ENCODE results near the gene SETD7. TPM values are rescaled to one million over a fixed set of nuclear protein-coding genes. Genes with fewer than 3 reads are reported as not detected.

Gene SETD7
- total RNA-seq, result 10 to 100 TPM; 31.6 to 53.7 (median 45.4) TPM
- long read RNA-seq, full-length matches to known transcripts, result 2 of 6 reads
- long read RNA-seq, partial matches to known transcripts, result 0 of 6 reads
- long read RNA-seq, other reads (novel, unspliced or antisense), result 4 of 6 reads

DNA sequence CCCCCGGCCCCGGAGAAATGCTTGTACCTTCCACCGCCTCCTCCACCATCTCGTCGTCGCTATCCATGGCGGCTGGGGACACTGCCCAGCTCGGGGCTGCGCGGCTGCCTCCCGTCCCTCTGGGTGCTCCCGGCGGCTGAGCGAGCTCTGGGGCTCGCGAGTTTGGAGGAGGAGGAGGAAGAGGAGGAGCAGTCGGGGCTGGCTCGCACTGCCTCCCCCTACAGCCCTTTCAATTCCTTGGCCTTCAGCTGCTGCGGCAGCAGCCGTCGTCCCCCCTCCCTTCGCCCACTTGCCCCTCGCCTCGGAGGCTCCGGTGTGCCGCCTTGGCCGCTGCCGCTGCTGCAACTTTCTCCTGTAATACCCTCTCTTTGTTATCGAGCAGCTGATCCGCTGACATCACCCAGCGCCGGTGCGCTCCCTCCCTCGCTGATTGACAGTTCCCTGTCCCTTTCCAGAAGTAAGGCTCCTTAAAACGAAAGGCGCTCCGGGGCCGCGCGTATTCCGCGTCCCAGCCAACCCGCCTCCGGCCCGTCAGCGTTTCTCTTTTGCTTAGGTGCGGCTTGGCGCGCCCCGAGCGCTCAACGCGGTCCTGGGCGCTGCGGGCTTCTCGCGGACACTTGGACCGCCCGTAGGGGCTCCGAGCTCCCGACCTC is at the start of gene SETD7:
SETD7 (minus strand) TSS at position 149 of the 653 bp plus-strand sequence; CDS start at position 67, 82 bp downstream.
- H3K36me3 ChIP-seq, result no peaks in the 10 kb centered on the region
- under 1% methylated on average over 33 of the region's 61 CpGs for WGBS (ENCODE audit: insufficient coverage, low coverage, low lambda C conversion rate, missing lambda C conversion rate)
- ATAC-seq (peak; percentile 57 to 77 (median 66)), DNase-seq (peak; percentile 82 to 89 (median 84))
- no peaks in the 10 kb centered on the region for H3K9me3 ChIP-seq
- H3K4me1 ChIP-seq, result peaks cover 0 to 56% (median 28%) of the 10 kb centered on the region in 4 donors
- peak within 1 kb of the TSS; percentile 99 to 100 (median 100) for H3K27ac ChIP-seq
- H3K27me3 ChIP-seq, result no peaks in the 10 kb centered on the region
- intact Hi-C loops (cut with DNase I), result loop anchor here in 1 of 2 donors (5.0 kb wide), 1 partner anchor 99 kb away; no protein-coding TSS in a partner anchor
- H3K4me3 ChIP-seq, result peak within 1 kb of the TSS; percentile 85 to 93 (median 85)
- TF ChIP-seq, protein P1, sequence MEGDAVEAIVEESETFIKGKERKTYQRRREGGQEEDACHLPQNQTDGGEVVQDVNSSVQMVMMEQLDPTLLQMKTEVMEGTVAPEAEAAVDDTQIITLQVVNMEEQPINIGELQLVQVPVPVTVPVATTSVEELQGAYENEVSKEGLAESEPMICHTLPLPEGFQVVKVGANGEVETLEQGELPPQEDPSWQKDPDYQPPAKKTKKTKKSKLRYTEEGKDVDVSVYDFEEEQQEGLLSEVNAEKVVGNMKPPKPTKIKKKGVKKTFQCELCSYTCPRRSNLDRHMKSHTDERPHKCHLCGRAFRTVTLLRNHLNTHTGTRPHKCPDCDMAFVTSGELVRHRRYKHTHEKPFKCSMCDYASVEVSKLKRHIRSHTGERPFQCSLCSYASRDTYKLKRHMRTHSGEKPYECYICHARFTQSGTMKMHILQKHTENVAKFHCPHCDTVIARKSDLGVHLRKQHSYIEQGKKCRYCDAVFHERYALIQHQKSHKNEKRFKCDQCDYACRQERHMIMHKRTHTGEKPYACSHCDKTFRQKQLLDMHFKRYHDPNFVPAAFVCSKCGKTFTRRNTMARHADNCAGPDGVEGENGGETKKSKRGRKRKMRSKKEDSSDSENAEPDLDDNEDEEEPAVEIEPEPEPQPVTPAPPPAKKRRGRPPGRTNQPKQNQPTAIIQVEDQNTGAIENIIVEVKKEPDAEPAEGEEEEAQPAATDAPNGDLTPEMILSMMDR (IDR thresholded peaks at IDR 0.05), result peak in 1 of 4 donors; percentile 16
- TF ChIP-seq POLR2A (IDR thresholded peaks at IDR 0.05), result peak; percentile 81

DNA sequence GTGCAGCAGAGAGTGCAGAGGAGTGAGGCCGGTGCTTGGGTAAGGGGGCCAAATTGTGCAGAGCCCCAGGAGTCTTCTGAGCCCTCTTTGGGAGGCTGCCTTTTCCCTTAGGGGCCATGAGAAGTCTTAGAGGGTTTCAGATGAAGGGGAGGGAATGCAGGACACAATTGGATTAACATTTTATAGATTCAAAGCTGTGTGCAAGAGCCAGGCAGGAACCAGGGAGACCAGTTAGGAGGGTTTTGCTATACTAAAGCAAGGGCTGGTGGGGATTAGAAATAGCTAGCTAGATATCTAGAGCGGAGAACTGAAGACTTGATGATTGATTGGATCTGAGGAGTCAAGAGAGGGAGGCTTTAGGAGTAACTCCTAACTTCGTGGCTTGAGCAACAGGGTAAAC is 49.5 kb upstream of the SETD7 start:
- Histone ChIP-seq H3K9me3 (no peaks in the 10 kb centered on the region), H3K4me3 (no peak overlapping the region), H3K27me3 (no peaks in the 10 kb centered on the region), H3K27ac (no peak overlapping the region), H3K4me1 (peaks cover 0 to 3% (median 0%) of the 10 kb centered on the region in 4 donors), H3K36me3 (no peaks in the 10 kb centered on the region)
- DNase-seq (no peak), ATAC-seq (no peak)
- WGBS (ENCODE audit: insufficient coverage, low coverage, low lambda C conversion rate, missing lambda C conversion rate), result 74% methylated on average over 3 of the region's 3 CpGs
- no peak for TF ChIP-seq POLR2A (IDR thresholded peaks at IDR 0.05)
- TF ChIP-seq, protein P1 (IDR thresholded peaks at IDR 0.05), result no peak
- intact Hi-C loops (cut with DNase I), result no loop called here

DNA sequence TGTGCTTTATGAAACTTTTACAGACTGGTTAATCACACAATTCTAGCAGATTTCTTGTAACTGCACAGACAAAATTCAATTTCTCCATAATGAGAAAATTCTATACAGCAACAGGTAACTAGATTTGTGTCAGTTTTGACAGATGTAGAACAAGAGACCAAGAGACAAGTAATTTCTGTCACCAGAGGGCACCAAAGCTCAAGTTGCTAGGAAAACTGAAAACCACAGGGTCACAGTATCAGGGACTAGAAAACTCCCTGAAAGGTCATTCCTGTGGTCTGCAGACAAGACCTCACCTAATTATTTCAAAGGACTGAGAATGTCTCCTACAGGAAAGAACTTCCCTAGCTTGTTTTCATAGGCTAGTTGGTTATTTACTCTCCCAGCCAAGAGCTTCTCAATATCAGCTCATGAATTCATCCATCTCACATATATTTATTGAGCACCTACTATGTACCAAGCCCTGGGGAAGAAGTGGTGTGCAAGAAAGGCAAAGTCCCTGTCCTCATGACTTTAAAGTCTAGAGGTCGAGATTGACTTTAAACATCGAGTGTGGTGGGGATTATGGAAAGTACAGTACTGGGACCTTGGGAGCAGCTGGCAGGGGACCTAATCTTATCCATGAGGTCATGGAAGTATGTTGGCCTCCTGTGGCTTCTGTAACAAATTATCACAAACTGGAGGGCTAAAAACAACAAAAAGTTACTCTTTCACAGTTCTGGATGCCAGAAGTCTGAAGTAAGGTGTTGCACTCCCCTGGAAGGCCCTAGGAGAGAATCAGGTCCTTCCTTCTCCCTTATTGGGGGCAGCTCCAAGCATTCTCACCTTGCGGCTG is 47.8 kb upstream of the SETD7 start:
- Histone ChIP-seq H3K4me1 (no peaks in the 10 kb centered on the region), H3K27me3 (no peaks in the 10 kb centered on the region), H3K9me3 (no peaks in the 10 kb centered on the region), H3K27ac (no peak overlapping the region), H3K36me3 (no peaks in the 10 kb centered on the region), H3K4me3 (no peak overlapping the region)
- TF ChIP-seq POLR2A (IDR thresholded peaks at IDR 0.05), result no peak
- TF ChIP-seq, protein P1 (IDR thresholded peaks at IDR 0.05), result peak; percentile 67 to 77 (median 70)
- DNase-seq (peak in 1 of 3 donors; percentile 53), ATAC-seq (peak; percentile 78 to 85 (median 82))
- intact Hi-C loops (cut with DNase I), result no loop called here
- WGBS (ENCODE audit: insufficient coverage, low coverage, low lambda C conversion rate, missing lambda C conversion rate), result 54% methylated on average over 3 of the region's 3 CpGs

DNA sequence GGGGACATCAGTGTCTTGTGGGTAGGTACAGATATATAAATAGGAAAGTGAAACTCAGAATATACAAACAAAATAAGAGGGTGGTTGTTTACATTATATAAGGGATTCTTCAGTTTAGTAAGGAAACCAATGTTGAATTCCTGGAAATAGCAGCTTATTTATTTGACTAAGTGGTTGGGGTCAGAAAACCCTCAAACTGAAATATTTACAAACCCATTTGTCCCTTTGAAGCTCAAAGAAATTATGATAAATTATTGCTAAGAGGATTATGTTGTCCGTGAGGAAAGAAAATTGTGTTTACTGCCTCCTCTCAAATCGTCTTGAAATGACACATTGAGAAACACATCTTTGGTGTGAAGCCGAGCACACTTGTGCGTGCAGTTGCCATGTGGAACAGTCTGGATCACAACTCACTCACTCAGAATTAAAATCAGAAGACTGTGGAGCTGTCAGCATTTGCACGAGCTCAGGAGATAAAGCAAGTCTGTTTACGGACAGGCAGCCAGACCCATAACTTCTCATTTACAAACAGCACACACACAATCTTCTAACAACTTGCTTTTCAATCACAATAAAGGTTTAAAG is 46.8 kb upstream of the SETD7 start:
- intact Hi-C loops (cut with DNase I), result no loop called here
- no peaks in the 10 kb centered on the region for H3K9me3 ChIP-seq
- no peak for TF ChIP-seq POLR2A (IDR thresholded peaks at IDR 0.05)
- TF ChIP-seq, protein P1 (IDR thresholded peaks at IDR 0.05), result no peak
- no peak overlapping the region for H3K4me3 ChIP-seq
- no peak overlapping the region for H3K27ac ChIP-seq
- WGBS (ENCODE audit: insufficient coverage, low coverage, low lambda C conversion rate, missing lambda C conversion rate), result 59% methylated on average over 6 of the region's 6 CpGs
- no peak for DNase-seq
- H3K27me3 ChIP-seq, result no peaks in the 10 kb centered on the region
- no peaks in the 10 kb centered on the region for H3K36me3 ChIP-seq
- no peak for ATAC-seq
- H3K4me1 ChIP-seq, result no peaks in the 10 kb centered on the region
